Measurements from ENCODE around the gene PVALEF.

- TF ChIP-seq POLR2A (IDR thresholded peaks at IDR 0.05), result no peak
- TF ChIP-seq, protein P1, sequence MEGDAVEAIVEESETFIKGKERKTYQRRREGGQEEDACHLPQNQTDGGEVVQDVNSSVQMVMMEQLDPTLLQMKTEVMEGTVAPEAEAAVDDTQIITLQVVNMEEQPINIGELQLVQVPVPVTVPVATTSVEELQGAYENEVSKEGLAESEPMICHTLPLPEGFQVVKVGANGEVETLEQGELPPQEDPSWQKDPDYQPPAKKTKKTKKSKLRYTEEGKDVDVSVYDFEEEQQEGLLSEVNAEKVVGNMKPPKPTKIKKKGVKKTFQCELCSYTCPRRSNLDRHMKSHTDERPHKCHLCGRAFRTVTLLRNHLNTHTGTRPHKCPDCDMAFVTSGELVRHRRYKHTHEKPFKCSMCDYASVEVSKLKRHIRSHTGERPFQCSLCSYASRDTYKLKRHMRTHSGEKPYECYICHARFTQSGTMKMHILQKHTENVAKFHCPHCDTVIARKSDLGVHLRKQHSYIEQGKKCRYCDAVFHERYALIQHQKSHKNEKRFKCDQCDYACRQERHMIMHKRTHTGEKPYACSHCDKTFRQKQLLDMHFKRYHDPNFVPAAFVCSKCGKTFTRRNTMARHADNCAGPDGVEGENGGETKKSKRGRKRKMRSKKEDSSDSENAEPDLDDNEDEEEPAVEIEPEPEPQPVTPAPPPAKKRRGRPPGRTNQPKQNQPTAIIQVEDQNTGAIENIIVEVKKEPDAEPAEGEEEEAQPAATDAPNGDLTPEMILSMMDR (IDR thresholded peaks at IDR 0.05), result no peak
These were observed 45.6 kb downstream of the PVALEF start for GRCh38 chr17:81210868-81211267.

All from uterus (tissue), 2 donors.